ENCODE results near the gene CHST15. TPM values are rescaled to one million over a fixed set of nuclear protein-coding genes. Genes with fewer than 3 reads are reported as not detected.
A peak's percentile ranks its signal among the peaks of the same experiment; 100 is the strongest.

The CHST15 gene
- total and polyA plus RNA-seq, 11 donors: 0.88 to 27.1 (median 4.1) TPM

GRCh38 chr10:123999956-124000615 is 93.3 kb downstream of the CHST15 start:
- Histone ChIP-seq H3K27ac (no peak overlapping the region), H3K36me3 (no peaks in the 10 kb centered on the region), H3K9me3 (no peaks in the 10 kb centered on the region), H3K4me3 (no peak overlapping the region), H3K4me1 (peaks cover 0 to 45% (median 5%) of the 10 kb centered on the region in 12 donors), H3K27me3 (peaks cover 0 to 4% (median 0%) of the 10 kb centered on the region in 9 donors)
- ATAC-seq (no peak), DNase-seq (no peak)
- intact Hi-C loops (cut with DNase I): loop anchor here in 6 of 10 donors (2.0 to 10.0 kb wide), 3 partner anchors 69 to 265 kb away; no protein-coding TSS in a partner anchor
- no peak for TF ChIP-seq POLR2A (IDR thresholded peaks at IDR 0.05)
- TF ChIP-seq CTCF (IDR thresholded peaks at IDR 0.05): no peak
- WGBS, 4 donors: 91 to 93% (median 93%) methylated on average over 15 of the region's 15 CpGs

GRCh38 chr10:123999261-123999660 is 94.1 kb downstream of the CHST15 start:
- Histone ChIP-seq H3K4me3 (no peak overlapping the region), H3K27ac (no peak overlapping the region), H3K27me3 (peaks cover 0 to 12% (median 2%) of the 10 kb centered on the region in 9 donors), H3K36me3 (no peaks in the 10 kb centered on the region), H3K4me1 (peaks cover 0 to 54% (median 13%) of the 10 kb centered on the region in 12 donors), H3K9me3 (no peaks in the 10 kb centered on the region)
- ATAC-seq: no peak
- TF ChIP-seq CTCF (IDR thresholded peaks at IDR 0.05) (no peak), POLR2A (IDR thresholded peaks at IDR 0.05) (no peak)
- DNase-seq: no peak
- intact Hi-C loops (cut with DNase I): loop anchor here in 6 of 10 donors (2.0 to 10.0 kb wide), 3 partner anchors 70 to 266 kb away; no protein-coding TSS in a partner anchor
- WGBS, 4 donors: 81 to 92% (median 88%) methylated on average over 5 of the region's 5 CpGs

GRCh38 chr10:123998197-123999141 is 94.9 kb downstream of the CHST15 start:
- H3K36me3 ChIP-seq: no peaks in the 10 kb centered on the region
- no peak overlapping the region for H3K4me3 ChIP-seq
- ATAC-seq (no peak), DNase-seq (no peak)
- peaks cover 0 to 20% (median 10%) of the 10 kb centered on the region in 9 donors for H3K27me3 ChIP-seq
- H3K4me1 ChIP-seq: peaks cover 0 to 55% (median 14%) of the 10 kb centered on the region in 12 donors
- H3K9me3 ChIP-seq: no peaks in the 10 kb centered on the region
- WGBS, 4 donors: 92 to 93% (median 92%) methylated on average over 11 of the region's 11 CpGs
- TF ChIP-seq POLR2A (IDR thresholded peaks at IDR 0.05): no peak
- TF ChIP-seq CTCF (IDR thresholded peaks at IDR 0.05): no peak
- peak overlapping the region in 1 of 12 donors; percentile 88 for H3K27ac ChIP-seq
- intact Hi-C loops (cut with DNase I): loop anchor here in 6 of 10 donors (2.0 to 10.0 kb wide), 3 partner anchors 70 to 266 kb away; no protein-coding TSS in a partner anchor
